A549 treated with Mapracorat at 1 μM for 4 hours (cell line): ENCODE data around the gene GDNF. TPM values are rescaled to one million over a fixed set of nuclear protein-coding genes. Genes with fewer than 3 reads are reported as not detected.

Experiments
- total RNA-seq: library from RNA; stranded (reverse); fragments of 200-300 nt; extraction: Qiagen RNA extraction; gene quantifications from 5 replicates; pipeline ENCODE4 v1.2.3, GENCODE V29; 2022

GDNF gene, protein sequence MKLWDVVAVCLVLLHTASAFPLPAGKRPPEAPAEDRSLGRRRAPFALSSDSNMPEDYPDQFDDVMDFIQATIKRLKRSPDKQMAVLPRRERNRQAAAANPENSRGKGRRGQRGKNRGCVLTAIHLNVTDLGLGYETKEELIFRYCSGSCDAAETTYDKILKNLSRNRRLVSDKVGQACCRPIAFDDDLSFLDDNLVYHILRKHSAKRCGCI
- 0.05 to 0.07 TPM in 2 of 5 replicates, not detected in the others for total RNA-seq

DNA sequence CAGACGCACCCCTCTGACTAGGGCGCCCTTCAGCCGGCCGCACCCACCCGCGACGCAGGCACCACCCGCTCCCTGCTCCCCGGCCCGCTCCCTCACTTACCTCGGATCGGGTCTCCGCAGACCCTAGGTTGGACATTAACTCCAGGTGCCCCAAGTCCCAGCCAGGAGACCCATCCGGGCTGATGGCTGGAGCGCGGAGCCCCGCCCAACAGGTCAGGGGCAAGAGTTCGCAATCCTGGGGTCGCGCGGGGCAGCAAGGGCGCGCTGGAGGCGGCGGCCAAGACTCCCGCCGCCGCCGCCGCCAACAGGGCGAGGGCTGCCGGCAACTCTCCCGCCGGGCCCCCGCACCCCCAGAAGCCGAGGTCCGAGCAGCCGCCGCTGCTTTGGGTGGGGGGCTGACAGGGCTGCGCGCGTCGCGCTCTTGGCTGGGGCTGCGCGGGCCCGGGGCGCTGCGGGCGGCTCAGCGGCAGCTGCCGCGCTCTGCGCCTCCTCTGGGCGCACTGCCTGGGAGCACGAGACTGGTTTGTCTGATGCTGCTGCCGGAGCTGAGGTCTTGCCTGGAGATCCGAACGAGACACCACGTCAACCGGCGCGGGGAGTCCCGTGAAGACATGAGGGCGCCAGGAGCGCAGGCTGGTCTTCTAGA lies at the start of gene GDNF:
Gene GDNF, minus strand, starts transcription at position 635 of the 646 bp plus-strand sequence. CDS start 5,245 bp downstream, outside the sequence.

